Measurements from ENCODE around the gene FSHB.

The FSHB gene

GRCh38 chr11:30270671-30271070, 39.9 kb downstream of the FSHB start:
- no peak for DNase-seq

- DNase-seq: no peak
These were observed 46.4 kb downstream of the FSHB start for GRCh38 chr11:30277176-30277575.

DNA sequence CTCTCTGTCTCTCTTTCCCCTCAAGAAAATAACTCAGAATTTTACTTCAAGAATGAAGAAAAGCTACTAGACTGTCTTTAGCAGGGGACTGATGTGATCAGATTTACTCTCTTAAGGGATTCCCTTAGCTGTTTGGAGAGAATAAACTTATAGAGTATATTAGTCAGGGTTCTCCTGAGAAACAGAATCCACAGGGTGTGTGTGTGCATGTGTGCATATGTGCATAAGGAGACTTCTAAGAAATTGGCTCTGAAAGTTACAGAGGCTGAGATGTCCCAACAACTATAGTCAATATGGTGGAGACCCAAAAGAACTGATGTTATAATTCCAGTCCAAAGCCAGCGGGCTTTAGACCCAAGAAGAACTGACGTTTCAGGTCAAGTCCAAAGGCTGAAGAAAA, 49.0 kb downstream of the FSHB start:
- DNase-seq: no peak

DNA sequence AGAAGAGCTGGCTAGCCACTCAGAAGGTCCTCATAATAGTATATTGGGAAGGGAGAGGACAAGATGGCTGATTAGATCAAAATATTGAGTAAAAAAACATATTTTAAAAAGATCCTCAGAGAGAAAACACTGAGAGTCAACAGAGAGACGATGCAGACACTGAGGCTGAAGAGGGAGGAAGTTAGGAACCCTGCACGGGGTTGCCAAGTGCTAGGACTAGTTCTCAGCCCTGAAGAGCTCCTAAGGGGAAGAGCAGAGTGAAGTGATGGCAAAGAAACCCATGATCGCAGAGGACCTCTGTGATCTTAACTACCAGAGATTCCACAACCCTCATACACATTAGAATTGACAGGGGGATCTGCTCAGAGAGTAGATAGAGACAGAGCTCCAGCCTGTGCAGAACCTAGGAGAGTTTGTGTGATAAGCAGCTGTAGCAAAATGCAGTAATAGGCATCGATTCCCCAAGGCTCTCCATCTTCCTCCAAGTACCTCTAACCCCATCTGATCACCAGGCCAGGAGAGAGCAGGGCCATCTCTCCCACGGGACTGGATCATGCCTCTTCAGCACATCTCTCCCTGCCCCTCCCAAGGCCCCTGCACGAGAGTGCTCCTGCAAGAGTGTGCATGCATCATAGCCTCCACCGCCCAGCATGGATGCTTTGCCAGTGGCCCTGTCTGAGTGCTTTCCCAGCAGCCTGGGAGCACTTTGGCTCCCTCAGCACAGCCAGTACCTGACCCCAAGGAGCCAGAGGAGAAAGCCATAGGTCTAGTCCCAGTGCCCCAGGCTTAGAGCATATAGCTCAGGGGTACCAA, 50.9 kb downstream of the FSHB start:
- DNase-seq: no peak

DNA sequence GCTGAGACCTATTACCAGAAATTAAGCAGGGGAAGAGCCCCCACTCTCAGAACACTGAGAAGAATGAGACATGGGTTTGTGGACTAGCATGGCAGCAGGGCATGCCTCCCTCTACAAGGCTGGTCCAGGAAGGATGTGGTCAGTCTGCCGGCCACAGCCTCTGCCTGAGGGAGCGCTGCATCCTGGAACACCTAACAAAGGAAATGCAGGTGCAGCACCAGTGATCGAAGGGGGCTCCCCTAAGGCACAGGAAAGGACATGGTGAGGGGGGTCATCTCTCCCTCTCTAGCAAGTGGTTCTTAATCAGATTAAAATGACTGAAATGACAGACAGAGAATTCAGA, 51.4 kb downstream of the FSHB start:
- no peak for DNase-seq

Data from activated CD4-positive, alpha-beta T cell treated with anti-CD3 and anti-CD28 coated beads for 4 hours (primary cell).